HG03025 (cell line): ENCODE measurements around the gene SMC1B.
"Not testable (repeated sequence)": the region's sequence is repeated elsewhere in the genome, so short reads cannot be mapped to it uniquely, and the experiment has no call there.

Experiments used
- ATAC-seq: cut with Tn5 transposase; IDR thresholded peaks from one replicate; pipeline ENCODE4 v1.9.1; 2021; ENCODE audit warnings: mild to moderate bottlenecking, moderate library complexity; ENCODE audit not compliant: unreplicated experiment, low FRiP score

SMC1B gene, protein sequence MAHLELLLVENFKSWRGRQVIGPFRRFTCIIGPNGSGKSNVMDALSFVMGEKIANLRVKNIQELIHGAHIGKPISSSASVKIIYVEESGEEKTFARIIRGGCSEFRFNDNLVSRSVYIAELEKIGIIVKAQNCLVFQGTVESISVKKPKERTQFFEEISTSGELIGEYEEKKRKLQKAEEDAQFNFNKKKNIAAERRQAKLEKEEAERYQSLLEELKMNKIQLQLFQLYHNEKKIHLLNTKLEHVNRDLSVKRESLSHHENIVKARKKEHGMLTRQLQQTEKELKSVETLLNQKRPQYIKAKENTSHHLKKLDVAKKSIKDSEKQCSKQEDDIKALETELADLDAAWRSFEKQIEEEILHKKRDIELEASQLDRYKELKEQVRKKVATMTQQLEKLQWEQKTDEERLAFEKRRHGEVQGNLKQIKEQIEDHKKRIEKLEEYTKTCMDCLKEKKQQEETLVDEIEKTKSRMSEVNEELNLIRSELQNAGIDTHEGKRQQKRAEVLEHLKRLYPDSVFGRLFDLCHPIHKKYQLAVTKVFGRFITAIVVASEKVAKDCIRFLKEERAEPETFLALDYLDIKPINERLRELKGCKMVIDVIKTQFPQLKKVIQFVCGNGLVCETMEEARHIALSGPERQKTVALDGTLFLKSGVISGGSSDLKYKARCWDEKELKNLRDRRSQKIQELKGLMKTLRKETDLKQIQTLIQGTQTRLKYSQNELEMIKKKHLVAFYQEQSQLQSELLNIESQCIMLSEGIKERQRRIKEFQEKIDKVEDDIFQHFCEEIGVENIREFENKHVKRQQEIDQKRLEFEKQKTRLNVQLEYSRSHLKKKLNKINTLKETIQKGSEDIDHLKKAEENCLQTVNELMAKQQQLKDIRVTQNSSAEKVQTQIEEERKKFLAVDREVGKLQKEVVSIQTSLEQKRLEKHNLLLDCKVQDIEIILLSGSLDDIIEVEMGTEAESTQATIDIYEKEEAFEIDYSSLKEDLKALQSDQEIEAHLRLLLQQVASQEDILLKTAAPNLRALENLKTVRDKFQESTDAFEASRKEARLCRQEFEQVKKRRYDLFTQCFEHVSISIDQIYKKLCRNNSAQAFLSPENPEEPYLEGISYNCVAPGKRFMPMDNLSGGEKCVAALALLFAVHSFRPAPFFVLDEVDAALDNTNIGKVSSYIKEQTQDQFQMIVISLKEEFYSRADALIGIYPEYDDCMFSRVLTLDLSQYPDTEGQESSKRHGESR

DNA sequence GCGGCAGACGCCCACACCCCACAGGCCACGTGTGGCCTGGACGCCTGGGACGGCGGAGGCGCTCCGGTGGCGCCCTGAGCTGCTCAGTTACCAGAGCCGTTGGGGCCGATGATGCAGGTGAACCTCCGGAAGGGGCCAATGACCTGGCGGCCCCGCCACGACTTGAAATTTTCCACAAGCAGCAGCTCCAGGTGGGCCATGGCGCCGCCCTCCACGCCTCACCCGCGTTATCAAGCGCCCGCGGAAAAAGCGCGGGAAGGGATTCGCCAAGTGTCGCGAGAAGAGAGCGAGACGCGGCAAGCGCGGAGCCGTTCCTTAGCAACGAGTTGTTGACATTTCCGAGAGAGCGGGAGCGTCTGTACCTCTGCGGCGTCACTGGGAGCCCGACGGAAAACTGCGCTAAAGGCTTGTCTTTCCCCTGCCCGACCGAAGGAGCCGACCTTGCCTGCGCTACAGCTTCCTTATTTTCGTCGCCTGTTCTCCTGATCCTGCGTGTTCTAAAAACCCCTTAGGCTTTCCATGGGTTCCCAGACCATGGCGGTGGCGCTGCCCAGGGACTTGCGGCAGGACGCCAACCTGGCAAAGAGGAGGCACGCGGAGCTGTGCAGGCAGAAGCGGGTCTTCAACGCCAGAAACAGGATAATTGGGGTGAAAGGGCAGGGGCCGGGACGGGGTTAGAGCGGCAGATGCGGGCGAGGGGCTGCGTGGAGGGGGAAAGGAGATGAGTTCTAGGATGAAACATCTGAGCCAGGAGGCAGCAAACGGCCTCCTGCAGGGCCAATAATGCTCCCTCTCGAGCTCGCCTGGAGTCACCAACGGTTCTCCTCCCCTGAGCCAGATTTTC is at the start of gene SMC1B, which contains the start of gene RIBC2:
Gene SMC1B (minus strand): TSS at position 232 of the 844 bp plus-strand sequence. CDS start 32 bp downstream, at position 200.
Gene RIBC2 (plus strand): TSS at position 326 of the 844 bp plus-strand sequence. CDS start 194 bp downstream, at position 520.
- ATAC-seq, result no peak

DNA sequence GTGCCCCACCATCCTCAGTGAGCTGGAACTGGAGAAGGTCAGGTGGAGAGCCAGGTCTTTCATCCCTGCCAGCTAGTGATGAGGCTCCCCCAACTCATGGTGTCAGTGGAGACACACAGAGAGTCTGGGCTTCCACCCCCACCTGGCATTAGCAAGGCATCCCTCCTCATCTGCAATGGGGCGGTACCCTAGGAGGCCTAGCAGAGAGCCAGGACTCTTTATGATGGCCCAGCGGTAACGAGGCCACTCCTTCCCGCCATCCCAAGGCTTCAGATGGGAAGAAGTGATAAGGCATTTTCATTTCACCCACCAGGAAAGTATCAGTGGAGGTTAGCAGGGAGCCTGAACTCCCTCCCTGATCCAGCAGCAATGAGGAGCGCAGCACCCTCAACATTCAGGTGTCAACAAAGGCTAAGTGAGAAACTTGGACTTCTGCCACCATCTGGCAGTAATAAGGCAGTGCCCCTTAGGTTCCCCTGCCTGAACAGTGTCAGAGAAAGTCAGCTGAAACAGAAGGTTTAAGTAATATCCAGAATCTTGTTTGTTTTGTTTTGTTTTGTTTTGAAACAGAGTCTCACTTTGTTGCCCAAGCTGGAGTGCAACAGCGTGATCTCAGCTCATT is 48.7 kb upstream of the SMC1B start:
- ATAC-seq, result no peak

- ATAC-seq, result no peak
These were observed 47.1 kb upstream of the SMC1B start for GRCh38 chr22:45460288-45461109.

DNA sequence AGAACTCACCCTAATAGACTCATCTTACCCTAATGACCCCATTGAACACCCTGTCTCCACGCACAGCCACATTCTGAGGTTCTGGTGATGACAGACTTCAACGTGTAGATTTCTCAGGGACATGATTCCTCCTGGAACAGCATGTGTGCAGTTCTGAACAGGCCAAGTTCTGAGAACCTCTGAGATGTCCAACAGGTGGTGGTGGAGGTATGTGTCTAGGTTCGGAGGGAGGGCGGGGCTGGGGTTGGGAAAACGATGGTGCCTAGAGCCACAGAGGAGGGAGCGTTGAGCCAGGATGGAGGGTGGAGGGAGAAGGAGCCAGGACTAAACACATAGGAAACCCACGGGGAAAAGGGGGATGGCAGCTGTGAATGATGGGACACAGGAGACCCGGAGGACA is 45.8 kb upstream of the SMC1B start:
- ATAC-seq, result no peak

GRCh38 chr22:45458532-45458931 is 45.1 kb upstream of the SMC1B start:
- no peak for ATAC-seq

GRCh38 chr22:45456811-45457210 is 43.4 kb upstream of the SMC1B start:
- no peak for ATAC-seq

DNA sequence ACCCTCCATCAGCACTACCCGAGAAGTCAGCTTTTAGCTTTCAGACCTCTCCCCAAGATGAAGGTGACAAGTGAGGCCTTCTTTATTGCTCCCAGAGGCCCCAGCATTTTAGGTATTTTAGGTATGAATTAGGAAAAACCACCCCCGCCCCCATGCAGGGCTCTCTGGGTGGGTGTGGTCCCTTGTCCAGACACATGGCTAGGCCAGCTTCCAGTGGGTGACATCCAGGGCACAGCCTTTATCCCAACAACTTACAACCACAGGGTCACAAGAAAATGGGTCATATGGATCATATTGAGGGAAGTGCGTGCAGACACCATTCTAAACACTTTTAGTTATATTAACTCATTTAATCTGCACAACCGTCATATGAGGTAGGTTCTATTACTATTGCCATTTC is 42.2 kb upstream of the SMC1B start:
- no peak for ATAC-seq

- no peak for ATAC-seq
These were observed 41.8 kb upstream of the SMC1B start for GRCh38 chr22:45455212-45455611.

GRCh38 chr22:45454275-45454674 is 40.9 kb upstream of the SMC1B start:
- ATAC-seq, result no peak

- ATAC-seq, result no peak
These were observed 40.4 kb upstream of the SMC1B start for GRCh38 chr22:45453764-45454163.

DNA sequence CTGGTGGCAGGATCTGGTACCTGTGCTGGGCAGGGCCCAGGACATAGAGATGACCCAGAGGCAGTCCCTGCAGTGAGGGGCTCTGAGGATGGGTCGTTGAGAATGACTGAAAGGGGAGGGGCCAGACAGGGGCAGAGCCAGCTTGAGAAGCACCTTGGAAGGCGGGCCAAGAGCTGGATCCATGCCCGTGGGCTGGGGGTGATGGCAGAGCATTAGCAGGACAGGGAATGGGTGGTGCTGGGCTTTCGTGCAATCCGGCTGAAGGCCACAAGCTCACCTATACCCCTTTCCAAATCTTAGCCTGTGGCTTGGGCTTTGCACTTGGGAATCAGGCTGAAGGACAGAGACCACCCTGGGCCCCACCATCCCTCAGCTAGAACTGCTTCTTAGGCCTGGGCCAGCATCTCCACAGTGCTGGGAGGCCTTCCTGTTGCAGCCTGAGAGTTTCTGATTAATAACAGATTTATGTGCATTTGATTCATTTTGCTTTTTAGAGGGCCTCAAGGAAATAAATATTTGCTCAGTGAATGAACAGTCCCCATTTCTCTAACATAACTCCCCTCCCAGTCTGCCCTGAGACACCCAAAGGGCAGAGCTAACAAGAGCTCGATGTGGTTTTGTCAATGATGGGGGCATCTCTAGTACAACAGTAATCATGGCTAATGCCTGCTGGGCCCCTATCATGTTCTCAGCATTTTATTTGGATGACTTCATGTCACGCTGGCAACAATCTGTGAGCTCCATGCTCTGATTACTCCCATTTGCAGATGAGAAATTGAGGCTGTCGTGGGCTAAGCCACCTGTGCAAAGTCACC is 39.4 kb upstream of the SMC1B start:
- ATAC-seq, result no peak

DNA sequence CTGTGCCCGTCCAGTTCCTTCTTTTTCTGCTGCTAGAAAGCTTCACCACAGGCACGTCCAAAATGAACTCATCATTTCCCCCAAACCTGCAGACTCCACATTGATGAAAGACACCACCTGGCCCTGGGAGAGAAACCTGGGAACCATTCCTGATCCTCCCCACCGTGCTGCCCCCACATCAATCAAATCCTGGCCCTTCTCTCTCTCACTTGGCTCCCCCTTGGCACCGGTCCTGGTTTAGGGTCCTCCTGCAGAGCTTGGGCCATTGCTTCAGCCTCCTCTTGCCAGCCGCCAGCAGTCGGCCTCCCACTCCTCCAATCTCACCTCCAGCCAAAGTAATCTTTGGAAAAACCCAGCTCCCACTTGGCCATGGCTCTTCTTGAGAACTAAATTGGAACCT is 38.6 kb upstream of the SMC1B start:
- no peak for ATAC-seq

- no peak for ATAC-seq
These were observed 37.7 kb upstream of the SMC1B start for GRCh38 chr22:45450921-45451651.

DNA sequence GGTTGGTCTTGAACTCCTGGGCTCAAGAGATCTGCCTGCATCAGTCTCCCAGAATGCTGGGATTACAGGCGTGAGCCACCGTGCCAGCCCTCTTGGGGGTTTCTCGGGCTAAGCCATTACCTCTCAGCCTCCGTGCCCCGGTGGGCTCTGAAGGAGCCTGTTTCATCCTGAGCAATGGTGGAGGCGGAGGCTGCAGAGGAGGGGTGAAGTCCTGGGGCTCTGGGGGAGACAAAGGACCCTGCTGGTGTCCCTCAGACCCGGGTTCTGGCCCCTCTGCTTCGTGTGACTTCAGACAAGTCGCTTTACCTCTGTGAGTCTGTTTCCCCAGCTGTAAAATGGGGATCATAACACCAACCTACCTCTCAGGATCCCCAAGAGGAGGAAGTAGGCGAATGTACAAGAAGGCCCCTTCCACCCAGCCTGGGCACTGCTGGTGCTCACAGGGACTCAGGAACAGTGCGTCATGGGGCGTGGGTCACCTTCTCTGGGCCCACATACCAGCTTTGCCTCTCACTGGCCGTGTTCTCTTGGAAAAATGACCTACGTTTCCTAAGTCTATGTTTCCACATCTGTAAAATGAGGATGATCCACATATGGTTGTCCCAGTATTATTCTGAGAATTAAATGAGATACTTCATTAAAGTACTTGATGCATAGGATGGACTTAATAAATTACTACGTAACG is 36.8 kb upstream of the SMC1B start:
- no peak for ATAC-seq

GRCh38 chr22:45449442-45449841 is 36.0 kb upstream of the SMC1B start:
- ATAC-seq, result not testable (repeated sequence)

DNA sequence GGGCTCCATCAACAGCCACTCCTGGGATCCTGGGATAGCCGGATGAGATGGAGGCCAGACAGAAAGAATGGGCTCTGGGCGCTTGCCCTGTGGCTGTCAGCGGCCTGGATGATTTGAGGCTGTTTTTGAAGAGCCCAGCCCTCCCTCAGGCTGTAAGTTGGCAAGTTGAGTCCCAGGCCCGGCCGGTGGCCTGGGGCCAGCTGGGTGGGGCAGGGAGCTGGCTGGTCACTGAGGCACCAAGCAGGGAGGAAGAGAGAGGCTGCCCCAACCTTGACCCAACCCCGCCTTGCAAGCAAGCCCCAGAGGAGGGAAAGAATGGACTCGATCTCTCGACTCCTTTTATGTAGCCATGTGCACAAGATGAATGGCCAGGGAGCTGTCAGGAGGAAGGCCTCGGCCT is 35.0 kb upstream of the SMC1B start:
- ATAC-seq, result no peak
